Muscle of back (tissue), 11 donors: Measurements from ENCODE around the gene SMYD3. TPM values are rescaled to one million over a fixed set of nuclear protein-coding genes. Genes with fewer than 3 reads are reported as not detected.

Experiments used
- DNase-seq, 3 donors: peaks; one replicate each; pipeline versions ENCODE4 v3.0.0 to v3.0.0-alpha.2; 2013
- polyA plus RNA-seq, 10 donors: library from polyadenylated mRNA; unstranded; fragments of 120-200 nt; gene quantifications; one replicate each; pipeline ENCODE4 v1.2.1, GENCODE V29; 2013; ENCODE audit not compliant: insufficient read length in 10 of 10

SMYD3 gene
- polyA plus RNA-seq, 10 donors: 7.0 to 11.3 (median 9.9) TPM

GRCh38 chr1:246417813-246418564 lies 89.1 kb downstream of the SMYD3 start:
- no peak for DNase-seq

- DNase-seq: no peak
Measured at GRCh38 chr1:246417152-246417812, 89.8 kb downstream of the SMYD3 start.

DNA sequence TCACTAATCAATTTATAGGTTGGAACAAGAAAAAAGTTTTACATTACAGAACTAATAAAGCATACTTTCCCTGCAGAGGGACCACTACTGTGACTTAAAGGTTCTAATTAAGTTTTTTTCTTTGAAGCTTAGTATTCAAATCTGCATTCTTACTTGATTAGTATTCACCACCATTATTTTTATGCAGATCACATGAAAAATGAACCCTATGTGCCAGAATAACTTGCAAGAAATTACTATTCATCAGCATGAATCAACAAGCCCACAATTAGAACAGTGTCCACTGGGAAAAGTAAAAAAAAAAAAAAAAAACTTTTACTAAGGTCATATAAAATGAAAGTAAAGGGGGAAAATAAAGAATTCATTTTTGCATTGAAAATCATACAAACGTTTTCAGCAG lies 90.8 kb downstream of the SMYD3 start:
- DNase-seq: no peak

- DNase-seq: no peak
Measured at GRCh38 chr1:246415028-246415427, 92.1 kb downstream of the SMYD3 start.

DNA sequence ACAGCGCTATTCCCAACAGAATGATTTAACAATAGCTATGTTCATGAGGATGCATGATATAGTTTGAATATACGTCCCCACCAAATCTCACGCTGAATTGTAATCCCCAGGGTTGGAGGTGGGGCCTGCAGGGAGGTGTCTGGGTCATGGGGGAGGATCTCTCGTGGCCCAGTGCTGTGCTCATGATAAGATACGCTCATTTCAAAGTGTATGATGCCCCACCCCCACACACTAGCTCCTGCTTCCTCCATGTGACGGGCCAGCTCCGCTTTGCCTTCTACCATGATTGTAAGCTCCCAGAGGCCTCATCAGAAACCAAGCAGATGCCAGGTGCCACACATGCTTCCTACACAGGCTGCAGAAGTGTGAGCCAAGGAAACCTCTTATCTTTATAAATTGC lies 93.6 kb downstream of the SMYD3 start:
- DNase-seq: no peak

- DNase-seq: peak in 2 of 3 donors; percentile 23 to 58
Measured at GRCh38 chr1:246404078-246404477, 103.0 kb downstream of the SMYD3 start.

DNA sequence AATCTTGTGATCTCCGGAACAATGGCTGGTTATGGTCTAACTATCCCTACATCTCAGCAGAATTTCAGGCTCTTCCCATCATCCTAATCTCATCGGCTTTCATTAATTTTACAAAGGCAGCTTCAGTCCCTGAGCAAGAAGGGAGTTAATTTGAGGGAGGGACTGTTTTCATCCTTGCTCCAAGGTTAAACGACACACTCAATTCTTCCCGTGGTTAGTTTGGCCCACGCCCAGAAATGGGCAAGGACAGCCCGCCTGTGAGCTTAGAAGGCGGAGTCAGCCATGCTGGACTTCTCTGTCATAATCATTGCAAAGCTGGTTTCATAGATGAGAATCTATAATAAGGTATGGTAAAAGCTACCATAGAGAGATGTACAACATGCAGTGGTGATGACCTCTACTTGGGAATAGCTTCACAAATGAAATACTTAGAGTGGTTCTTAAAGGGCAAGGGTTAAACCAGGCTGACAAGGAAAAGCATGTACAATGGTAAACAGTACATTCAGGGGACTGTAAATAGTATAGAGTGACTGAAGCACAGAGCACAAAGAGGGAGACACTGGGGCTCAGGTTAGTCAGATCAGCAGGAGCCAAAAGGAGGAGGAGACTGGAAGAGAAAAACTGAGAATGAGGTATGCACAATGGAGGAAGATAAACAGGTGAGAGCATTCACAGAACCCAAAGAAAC lies 108.8 kb downstream of the SMYD3 start:
- no peak for DNase-seq

- no peak for DNase-seq
Measured at GRCh38 chr1:246397046-246397445, 110.0 kb downstream of the SMYD3 start.

DNA sequence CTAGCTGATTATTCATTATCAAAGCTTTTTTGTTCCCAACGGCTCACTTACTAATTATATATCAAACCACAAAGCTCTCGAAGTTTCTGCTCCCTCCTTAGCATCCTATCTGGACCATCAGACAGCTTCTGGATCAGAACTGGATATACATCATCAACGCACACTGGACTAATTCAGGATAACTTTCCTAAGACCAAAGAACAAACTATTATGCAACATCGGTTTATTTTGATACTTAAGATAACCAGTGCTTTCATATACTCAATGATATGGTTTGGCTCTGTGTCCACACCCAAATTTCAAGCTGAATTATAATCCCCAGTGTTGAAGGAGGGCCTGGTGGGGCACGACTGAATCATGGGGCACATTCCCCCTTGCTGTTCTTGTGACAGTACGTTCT lies 110.8 kb downstream of the SMYD3 start:
- DNase-seq: no peak

DNA sequence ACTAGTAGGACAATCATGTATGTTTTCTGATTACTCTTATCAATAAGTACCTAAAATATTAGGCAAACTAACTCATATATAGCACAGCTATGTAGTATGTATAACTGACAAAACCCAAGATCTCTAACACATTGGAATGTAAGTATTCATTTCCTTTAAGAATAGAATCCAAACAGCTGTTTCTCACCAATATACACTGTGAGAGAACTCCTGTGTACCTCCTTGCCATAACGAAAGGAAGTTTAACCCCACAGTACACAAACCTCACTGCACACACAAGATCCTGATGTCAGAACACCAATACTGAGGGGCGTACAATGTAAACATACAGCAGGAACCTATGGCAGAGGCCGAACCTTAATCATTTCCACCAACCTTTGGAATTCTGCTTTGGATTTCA lies 113.0 kb downstream of the SMYD3 start:
- peak in 1 of 3 donors; percentile 9 for DNase-seq

- DNase-seq: no peak
Measured at GRCh38 chr1:246390855-246391254, 116.2 kb downstream of the SMYD3 start.

DNA sequence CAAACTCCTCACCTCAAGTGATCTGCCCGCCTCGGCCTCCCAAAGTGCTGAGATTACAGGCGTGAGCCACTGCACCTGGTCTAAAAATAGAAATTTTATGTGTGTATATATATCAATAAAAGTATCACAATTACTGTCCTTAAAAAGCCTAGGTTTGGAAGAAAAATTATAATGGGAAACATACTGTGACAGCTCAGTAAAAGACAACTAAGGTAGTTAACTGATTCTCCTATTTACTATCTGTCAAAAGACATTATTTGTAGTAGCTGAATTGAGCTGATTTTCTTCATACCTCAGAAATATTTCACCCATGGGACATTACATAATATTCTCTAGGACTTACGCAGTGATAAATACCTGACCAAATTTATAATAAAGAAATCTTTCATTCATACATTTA lies 122.5 kb downstream of the SMYD3 start:
- no peak for DNase-seq

DNA sequence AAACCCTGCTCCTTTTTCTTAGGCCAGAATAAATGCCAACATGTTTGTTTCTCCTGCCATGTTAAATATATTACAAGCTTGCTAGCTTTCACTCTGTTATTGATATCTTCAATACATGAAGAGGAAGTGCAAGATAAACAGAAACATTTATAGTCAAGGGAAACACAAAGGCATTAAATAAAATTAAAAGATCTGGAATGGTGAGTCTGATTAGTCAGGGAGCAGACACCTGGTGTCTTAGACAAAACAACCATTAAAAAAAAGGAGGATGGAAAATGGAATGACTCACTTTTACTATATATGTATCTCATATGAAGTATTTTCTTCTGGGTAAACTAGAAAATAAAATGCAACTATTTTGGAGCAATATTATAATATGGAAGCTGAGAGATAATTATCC lies 123.3 kb downstream of the SMYD3 start:
- no peak for DNase-seq

DNA sequence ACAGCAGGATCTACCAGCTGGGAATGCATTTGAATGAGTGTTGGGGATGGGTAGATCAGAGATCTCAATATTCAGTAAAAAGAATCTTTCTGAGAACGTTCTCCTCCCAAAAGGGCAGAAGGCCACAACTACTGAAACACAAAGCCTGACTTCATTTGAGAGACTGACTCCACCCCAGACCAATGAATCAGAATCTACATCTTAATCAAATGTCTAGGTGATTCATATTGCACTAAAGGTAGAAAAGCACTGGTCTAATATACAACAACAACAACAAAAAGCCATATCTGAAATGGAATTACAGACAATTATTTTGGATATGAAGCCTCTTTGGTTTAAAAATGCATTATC lies 123.9 kb downstream of the SMYD3 start:
- no peak for DNase-seq

DNA sequence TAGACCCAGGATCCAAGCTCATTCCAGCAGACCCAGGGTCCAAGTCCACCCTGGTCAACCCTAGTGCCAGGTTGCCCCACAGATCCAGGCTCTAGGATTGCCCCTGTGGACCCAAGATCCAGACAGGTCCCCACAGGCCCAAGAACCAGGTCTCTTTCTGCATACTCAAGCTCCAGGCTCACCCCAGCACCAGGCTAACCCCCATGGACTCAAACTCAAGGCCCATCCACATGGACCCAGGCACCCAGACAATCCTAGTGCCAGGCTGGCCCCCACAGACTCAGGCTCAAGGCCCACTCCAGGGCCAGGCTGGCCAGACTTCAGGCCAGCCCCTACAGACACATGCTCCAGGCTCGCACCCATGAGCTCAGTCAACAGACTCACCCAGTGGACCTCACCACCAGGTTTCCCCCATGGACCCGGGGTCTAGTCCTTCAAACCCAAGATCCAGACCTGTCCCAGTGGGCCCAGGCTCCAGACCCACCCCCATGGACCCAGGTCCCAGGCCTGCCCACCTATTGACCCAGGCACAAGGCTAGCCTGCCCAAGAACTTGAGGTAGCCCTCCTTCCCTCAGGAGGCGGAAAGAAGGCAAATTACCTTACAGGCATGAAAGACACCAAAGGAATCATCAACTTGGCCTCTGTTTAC lies 124.4 kb downstream of the SMYD3 start:
- DNase-seq: no peak

DNA sequence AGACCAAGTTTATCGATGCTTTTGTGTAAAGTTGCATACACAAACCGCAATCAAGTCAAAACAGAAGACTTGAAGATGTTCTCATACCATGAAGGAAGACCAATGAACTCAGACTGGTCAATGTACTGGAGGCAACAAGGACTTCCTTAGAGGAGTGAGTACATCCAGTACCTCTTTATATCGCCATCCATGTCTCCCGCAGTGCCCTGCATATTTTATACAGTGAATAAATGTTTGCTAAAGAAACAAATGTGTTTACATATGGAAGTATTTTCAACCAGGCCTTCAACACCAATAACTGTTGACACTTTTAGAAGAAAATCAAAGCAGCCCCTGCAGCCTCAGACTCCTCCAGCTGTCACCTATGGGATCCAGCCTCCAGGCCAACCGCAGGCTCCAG lies 125.6 kb downstream of the SMYD3 start:
- DNase-seq: no peak

DNA sequence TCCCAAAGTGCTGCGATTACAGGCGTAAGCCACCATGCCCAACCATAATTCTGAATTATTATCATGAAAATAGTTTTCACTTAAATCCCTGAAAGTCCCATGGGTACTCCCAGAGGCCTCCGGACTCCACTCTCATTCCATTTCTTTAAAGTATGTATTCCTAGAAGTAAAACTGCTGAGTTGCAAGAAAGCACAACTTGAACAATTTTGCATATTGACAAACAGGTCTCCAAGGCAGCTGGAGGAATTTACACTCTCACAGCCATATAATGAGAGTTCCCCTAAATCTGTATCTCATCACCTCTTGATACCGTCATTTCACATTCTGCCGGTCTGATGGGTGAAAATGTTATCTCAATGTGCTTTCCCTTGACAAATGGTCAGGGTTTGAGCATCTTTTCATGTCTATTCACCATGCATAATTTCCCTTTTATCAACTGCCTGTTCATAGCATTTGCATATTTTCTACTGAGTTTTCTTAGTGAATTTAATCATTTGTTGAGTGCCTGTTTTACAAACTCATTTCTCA lies 129.4 kb downstream of the SMYD3 start:
- no peak for DNase-seq

DNA sequence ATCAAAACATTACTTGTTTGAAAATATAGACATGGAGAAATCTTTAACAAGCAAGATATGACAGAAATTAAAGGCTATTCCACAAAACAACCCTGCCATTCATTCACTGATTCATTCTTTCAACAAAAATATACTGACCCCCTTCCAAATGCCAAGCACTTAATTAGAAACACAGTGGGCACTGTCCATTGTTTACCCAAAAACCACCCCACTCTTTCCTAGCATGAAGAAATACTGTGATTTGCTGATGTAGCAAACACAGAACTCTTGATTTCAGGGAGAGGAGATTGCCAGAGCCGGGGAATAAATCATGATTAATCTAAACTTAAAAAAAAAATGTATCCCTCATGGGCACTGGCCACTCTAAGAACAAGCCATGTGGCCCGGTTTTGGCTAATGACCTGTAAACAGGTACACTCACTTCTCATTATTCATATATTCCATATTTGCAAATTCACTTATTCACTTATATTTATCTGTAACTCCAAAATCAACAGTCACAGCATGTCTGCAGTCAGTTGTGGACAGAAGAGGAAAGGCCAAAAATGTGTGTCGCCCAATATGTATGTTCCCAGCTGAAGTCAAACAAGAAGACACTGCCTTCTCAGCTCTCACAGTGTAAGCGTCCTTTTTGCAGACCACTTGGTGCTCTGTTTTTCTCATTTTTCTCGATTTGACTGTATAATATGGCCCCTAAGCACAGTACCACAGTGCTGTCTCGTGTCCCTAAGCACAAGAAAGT lies 133.1 kb downstream of the SMYD3 start:
- DNase-seq: no peak

- DNase-seq: peak in 2 of 3 donors; percentile 7 to 36
Measured at GRCh38 chr1:246372559-246372958, 134.5 kb downstream of the SMYD3 start.

DNA sequence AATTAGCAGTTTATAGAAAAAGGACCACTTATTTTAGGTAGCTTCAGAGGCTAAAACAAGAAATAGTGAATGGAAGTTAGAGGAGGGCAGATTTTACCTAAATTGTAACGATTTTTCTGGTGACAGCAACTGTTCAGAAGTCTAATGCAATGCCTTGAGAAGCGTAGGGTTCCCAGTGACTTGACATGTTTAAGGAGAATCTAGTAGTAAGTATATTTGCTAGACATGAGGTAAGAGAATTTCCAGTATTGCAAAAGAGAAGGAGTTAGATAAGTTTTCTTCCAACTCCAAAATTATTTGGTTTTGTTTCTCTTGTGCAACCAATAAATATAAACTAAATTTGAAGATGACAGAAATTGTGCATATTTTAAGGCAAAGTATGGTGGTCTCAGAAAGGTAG lies 140.0 kb downstream of the SMYD3 start:
- DNase-seq: no peak

- DNase-seq: no peak
Measured at GRCh38 chr1:246365708-246366107, 141.4 kb downstream of the SMYD3 start.
